ENCODE data around the gene CCDC183. TPM values are rescaled to one million over a fixed set of nuclear protein-coding genes. Genes with fewer than 3 reads are reported as not detected.
"Not testable (repeated sequence)": the region's sequence is repeated elsewhere in the genome, so short reads cannot be mapped to it uniquely, and the experiment has no call there.

The CCDC183 gene
- total RNA-seq, 1 donor from 2014 or later: 0.89 TPM

DNA sequence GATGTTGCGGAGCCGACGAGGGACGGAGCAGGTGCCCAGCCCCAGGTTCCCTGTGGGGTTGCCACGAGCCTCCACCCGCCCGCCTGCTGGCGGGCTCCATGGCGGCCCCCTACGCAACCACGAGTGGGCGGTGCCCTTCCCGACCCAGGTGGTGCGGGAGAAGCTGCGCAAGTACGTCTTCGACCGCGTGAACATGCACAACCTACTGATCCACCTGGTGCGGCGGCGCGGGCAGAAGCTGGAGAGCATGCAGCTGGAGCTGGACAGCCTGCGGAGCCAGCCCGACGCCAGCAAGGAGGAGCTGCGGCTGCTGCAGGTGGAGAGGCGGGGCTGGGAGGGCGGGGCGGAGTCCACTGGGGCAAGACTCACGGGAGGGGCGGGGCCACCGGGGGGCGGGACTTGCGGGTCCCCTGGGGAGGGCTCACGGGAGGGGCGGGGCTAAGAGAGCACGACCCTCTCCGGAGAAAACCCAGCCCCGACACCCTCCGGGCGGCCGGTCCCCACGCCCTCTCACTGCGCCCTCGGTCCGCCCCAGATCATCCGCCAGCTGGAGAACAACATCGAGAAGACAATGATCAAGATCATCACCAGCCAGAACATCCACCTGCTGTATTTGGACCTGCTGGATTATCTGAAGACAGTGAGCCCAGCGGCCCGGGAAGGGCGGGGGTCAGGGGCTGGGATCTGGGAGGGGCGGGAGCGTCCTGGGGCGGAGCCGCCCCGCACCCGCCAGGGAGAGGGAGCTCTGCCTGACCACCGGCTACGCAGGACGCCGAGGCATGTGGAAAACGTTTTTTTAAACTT, 3.9 kb downstream of the CCDC183 start:
- peaks cover 24% of the 10 kb centered on the region for H3K4me1 Mint-ChIP-seq (ENCODE audit: unreplicated experiment)
- H3K9me3 Mint-ChIP-seq (ENCODE audit: unreplicated experiment): no peaks in the 10 kb centered on the region
- H3K27ac Mint-ChIP-seq (ENCODE audit: unreplicated experiment): peak overlapping the region; percentile 31
- no peak for DNase-seq (ENCODE audit: extremely low spot score, unreplicated experiment)
- peaks cover 19% of the 10 kb centered on the region for H3K27me3 Mint-ChIP-seq (ENCODE audit: unreplicated experiment)
- peak overlapping the region; percentile 72 for H3K4me3 Mint-ChIP-seq (ENCODE audit: unreplicated experiment)
- H3K36me3 Mint-ChIP-seq (ENCODE audit: unreplicated experiment): no peaks in the 10 kb centered on the region
- TF ChIP-seq, protein P1, sequence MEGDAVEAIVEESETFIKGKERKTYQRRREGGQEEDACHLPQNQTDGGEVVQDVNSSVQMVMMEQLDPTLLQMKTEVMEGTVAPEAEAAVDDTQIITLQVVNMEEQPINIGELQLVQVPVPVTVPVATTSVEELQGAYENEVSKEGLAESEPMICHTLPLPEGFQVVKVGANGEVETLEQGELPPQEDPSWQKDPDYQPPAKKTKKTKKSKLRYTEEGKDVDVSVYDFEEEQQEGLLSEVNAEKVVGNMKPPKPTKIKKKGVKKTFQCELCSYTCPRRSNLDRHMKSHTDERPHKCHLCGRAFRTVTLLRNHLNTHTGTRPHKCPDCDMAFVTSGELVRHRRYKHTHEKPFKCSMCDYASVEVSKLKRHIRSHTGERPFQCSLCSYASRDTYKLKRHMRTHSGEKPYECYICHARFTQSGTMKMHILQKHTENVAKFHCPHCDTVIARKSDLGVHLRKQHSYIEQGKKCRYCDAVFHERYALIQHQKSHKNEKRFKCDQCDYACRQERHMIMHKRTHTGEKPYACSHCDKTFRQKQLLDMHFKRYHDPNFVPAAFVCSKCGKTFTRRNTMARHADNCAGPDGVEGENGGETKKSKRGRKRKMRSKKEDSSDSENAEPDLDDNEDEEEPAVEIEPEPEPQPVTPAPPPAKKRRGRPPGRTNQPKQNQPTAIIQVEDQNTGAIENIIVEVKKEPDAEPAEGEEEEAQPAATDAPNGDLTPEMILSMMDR (IDR thresholded peaks at IDR 0.05): no peak

DNA sequence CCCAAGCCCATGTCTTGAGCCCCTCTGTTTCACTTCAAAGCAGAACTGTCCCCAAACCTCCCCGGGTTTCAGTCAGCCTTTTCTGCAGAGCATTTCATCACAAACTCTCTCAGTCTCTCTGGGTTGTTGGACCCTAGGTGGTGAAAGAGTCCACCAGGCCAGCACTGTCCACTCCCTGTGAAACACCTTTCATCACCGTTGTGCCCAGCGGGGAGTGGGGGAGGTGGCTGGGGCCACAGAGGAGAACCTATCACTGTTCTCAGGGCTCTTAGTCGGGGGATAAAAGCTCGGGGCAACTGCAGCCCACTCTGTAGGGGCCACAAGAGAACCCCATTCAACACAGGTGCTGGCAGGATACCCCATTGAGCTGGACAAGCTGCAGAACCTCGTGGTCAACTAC, 6.2 kb downstream of the CCDC183 start:
- no peaks in the 10 kb centered on the region for H3K9me3 Mint-ChIP-seq (ENCODE audit: unreplicated experiment)
- no peak overlapping the region for H3K4me3 Mint-ChIP-seq (ENCODE audit: unreplicated experiment)
- no peaks in the 10 kb centered on the region for H3K36me3 Mint-ChIP-seq (ENCODE audit: unreplicated experiment)
- peaks cover 21% of the 10 kb centered on the region for H3K4me1 Mint-ChIP-seq (ENCODE audit: unreplicated experiment)
- no peak overlapping the region for H3K27ac Mint-ChIP-seq (ENCODE audit: unreplicated experiment)
- TF ChIP-seq, protein P1 (IDR thresholded peaks at IDR 0.05): no peak
- H3K27me3 Mint-ChIP-seq (ENCODE audit: unreplicated experiment): peaks cover 13% of the 10 kb centered on the region
- no peak for DNase-seq (ENCODE audit: extremely low spot score, unreplicated experiment)

DNA sequence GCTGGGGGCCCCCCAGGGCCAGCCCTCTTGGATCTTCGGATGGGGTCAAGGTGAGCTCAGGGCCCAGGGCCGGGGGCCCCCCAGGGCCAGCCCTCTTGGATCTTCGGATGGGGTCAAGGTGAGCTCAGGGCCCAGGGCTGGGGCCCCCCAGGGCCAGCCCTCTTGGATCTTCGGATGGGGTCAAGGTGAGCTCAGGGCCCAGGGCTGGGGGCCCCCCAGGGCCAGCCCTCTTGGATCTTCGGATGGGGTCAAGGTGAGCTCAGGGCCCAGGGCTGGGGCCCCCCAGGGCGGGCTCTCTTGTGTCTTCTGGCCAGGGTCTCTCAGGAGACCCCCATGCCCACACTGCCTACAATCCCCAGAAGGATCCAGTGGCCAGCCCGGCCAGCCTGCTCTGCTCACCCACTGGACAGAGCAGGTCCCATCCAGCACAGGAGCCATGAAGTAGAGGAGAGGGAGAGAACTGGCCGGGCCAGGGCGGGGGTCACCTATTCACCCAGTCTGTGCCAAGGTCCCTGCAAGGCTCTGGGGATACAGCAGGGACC, 6.9 kb downstream of the CCDC183 start:
- not testable (repeated sequence) for H3K4me3 Mint-ChIP-seq (ENCODE audit: unreplicated experiment); H3K9me3 Mint-ChIP-seq (ENCODE audit: unreplicated experiment); H3K36me3 Mint-ChIP-seq (ENCODE audit: unreplicated experiment); H3K27ac Mint-ChIP-seq (ENCODE audit: unreplicated experiment); DNase-seq (ENCODE audit: extremely low spot score, unreplicated experiment)
- peaks cover 13% of the 10 kb centered on the region for H3K27me3 Mint-ChIP-seq (ENCODE audit: unreplicated experiment)
- peaks cover 21% of the 10 kb centered on the region for H3K4me1 Mint-ChIP-seq (ENCODE audit: unreplicated experiment)

DNA sequence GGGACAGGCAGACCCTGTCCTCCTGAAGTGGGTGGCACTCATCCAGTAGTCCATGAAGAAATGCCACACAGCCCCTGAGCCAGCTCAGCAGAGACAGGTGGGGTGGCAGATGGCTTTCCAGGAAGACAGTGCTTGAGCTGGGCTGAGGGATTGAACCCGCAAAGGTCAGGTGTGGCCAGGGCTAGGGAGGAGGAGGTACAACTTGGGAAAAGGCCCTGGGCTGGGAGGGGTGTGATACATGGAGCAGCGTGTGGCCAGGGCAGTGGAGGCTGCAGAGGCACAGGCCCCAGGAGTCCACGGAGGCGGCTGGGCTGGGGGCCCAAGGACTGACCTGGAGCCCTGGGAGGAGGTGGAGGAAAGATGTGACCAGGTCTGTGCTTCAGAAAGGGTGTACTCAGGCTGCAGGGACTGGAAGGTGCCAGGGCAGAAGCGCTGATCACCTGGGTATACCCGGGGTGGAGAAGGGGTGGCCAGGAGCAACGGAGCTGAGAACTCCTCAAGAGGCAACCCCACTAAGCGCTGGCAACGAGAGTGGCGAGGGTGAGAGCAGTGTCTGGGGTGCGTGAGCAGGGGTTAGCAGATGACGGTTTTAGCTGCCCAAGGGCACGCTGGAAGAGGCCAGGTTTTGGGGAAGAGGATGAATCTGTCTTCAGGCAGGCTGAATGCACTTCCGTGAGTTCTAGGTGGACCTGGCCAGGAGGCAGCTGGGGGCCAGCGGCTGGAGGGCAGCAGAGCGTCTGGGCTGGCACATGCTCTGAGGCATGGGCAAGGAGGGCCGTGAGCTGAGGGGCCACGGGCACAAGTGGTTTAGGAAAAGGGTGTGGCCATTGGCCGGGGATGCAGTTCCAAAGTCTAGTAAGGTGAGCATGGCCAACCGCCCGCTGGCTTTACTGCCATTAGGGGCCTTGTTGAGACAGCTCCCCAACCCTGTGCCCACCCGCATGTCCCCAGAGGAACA, 7.7 kb downstream of the CCDC183 start:
- TF ChIP-seq, protein P1 (IDR thresholded peaks at IDR 0.05): no peak
- no peak overlapping the region for H3K4me3 Mint-ChIP-seq (ENCODE audit: unreplicated experiment)

DNA sequence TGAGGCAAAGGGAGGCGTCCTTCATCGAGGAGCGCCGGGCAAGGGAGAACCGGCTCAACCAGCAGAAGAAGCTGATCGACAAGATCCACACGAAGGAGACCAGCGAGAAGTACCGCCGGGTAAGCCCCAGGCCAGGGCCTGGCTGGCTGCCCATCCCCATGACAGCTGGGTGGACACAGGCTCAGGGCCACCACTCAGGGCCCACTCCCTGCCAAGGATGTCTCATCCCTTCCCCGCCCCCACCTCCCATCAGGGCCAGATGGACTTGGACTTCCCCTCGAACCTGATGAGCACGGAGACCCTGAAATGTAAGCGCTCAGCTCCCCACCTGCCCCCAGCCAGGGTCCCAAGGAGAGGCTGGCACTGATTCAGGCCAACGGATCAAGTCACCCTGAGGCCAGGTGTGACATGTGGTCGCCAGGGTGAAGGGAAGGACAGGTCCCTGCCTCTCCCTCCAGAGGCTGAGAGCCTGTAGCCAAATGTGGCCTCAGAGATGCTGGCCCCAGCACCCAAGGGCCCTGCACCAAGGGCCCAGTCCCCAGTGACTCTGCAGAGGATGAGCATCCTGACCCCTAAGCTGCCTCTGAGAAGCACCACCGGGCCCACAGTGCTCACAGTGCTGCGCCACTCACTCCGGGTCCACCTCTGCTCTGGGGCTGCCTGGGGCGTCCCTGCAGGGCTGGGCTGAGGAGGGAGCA, 8.5 kb downstream of the CCDC183 start:
- H3K4me3 Mint-ChIP-seq (ENCODE audit: unreplicated experiment): no peak overlapping the region
- H3K9me3 Mint-ChIP-seq (ENCODE audit: unreplicated experiment): no peaks in the 10 kb centered on the region
- H3K36me3 Mint-ChIP-seq (ENCODE audit: unreplicated experiment): no peaks in the 10 kb centered on the region
- H3K4me1 Mint-ChIP-seq (ENCODE audit: unreplicated experiment): peaks cover 30% of the 10 kb centered on the region
- H3K27ac Mint-ChIP-seq (ENCODE audit: unreplicated experiment): no peak overlapping the region
- DNase-seq (ENCODE audit: extremely low spot score, unreplicated experiment): no peak
- H3K27me3 Mint-ChIP-seq (ENCODE audit: unreplicated experiment): peaks cover 13% of the 10 kb centered on the region
- TF ChIP-seq, protein P1 (IDR thresholded peaks at IDR 0.05): no peak

More for the DNA sequence above, 7.7 kb downstream of the CCDC183 start:
- Mint-ChIP-seq H3K4me1 (ENCODE audit: unreplicated experiment) (peaks cover 22% of the 10 kb centered on the region), H3K27me3 (ENCODE audit: unreplicated experiment) (peaks cover 13% of the 10 kb centered on the region), H3K27ac (ENCODE audit: unreplicated experiment) (no peak overlapping the region), H3K36me3 (ENCODE audit: unreplicated experiment) (no peaks in the 10 kb centered on the region), H3K9me3 (ENCODE audit: unreplicated experiment) (no peaks in the 10 kb centered on the region)
- DNase-seq (ENCODE audit: extremely low spot score, unreplicated experiment): no peak

All from osteocyte (in vitro differentiated cells).